Measurements from ENCODE around the gene UCP3.
A peak's percentile ranks its signal among the peaks of the same experiment; 100 is the strongest.

The UCP3 gene

DNA sequence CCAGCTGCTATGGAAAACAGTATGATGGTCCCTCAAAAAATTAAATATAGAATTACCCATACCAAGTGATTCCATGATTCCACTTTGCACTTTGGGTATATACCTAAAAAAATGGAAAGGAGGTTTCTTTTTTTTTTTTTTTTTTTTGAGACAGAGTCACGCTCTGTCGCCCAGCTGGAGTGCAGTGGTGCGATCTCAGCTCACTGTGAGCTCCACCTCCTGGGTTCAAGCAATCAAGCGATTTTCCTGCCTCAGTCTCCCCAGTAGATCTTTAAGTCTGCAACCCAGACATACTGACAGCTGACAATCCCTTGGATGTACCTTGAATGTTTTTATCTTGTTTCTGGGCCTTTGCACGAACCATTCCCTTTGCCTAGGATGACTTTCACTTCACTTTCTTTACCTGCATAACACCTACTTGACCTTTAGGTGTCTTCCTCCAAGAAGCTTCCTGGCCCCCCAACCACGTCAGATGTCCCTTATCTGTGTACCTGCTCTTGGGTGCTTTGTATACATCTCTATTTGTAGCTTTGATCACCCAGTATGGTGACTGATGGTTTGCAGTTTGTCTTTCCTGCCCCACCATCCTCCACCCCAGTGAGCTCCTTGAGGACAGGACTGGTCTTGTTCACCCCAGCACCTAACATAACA, 11.6 kb downstream of the UCP3 start:
- TF ChIP-seq, protein P1, sequence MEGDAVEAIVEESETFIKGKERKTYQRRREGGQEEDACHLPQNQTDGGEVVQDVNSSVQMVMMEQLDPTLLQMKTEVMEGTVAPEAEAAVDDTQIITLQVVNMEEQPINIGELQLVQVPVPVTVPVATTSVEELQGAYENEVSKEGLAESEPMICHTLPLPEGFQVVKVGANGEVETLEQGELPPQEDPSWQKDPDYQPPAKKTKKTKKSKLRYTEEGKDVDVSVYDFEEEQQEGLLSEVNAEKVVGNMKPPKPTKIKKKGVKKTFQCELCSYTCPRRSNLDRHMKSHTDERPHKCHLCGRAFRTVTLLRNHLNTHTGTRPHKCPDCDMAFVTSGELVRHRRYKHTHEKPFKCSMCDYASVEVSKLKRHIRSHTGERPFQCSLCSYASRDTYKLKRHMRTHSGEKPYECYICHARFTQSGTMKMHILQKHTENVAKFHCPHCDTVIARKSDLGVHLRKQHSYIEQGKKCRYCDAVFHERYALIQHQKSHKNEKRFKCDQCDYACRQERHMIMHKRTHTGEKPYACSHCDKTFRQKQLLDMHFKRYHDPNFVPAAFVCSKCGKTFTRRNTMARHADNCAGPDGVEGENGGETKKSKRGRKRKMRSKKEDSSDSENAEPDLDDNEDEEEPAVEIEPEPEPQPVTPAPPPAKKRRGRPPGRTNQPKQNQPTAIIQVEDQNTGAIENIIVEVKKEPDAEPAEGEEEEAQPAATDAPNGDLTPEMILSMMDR (IDR thresholded peaks at IDR 0.05) = no peak

DNA sequence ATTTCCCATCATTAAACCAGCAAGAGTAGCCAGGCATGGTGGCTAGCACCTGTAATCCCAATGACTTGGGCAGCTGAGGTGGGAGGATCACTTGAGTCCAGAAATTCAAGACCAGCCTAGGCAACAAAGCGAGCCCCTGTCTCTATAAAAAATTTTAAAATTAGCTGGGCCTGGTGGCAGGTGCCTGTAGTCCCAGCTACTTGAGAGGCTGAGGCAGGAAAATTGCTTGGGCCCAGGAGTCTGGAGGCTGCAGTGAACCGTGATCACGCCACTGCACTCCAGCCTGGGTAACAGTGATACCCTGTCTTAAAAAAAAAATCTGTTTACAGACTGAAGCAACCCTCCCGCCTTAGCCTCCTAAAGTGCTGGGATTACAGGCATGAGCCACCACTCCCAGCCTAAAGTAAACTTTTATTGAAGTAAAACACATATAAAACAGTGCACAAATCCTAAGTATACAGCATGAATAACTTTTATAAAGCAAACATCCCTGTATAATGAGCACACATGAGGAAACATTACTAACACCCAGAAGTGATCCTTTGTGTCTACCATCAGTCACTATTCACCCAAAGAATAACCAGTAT, 12.6 kb downstream of the UCP3 start:
- TF ChIP-seq, protein P1 (IDR thresholded peaks at IDR 0.05) = no peak

DNA sequence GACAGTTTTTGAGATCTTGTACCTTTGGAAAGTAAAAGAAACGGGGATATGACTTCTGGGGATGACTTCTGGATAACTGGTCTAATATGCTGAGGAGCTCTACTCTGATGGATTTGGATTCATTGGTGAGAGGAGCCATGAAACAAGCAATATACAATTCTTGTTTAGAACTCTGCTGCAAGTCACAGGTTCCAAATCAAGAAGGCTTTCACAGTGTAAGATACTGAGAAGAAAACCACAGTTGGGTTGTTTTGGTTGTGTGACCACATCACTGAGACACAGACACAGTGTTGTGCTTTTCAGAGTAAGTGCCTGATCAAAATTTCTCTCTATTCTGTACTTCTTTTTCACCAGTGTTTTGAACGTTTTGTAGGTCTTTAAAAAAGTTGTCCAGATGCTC, 13.2 kb downstream of the UCP3 start:
- TF ChIP-seq, protein P1 (IDR thresholded peaks at IDR 0.05) = no peak

DNA sequence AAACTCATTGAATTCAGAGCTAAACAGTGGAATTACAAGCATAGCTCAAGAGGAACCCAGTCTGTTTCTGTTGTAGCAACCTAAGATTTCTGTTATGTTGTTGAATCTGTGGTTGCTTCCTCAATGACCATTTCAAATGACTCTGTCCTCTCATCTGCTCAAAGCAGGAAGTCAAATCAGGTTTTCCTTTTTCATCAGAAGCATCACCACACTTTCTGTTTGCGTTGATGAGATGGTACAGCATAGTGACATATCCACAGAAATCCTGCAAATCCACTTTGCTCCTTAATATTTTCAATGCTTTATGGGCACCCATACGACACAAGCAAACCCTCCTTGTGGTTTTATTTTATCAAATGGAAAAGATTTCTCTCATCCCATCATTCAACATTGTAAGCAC, 13.6 kb downstream of the UCP3 start:
- TF ChIP-seq, protein P1 (IDR thresholded peaks at IDR 0.05) = no peak

DNA sequence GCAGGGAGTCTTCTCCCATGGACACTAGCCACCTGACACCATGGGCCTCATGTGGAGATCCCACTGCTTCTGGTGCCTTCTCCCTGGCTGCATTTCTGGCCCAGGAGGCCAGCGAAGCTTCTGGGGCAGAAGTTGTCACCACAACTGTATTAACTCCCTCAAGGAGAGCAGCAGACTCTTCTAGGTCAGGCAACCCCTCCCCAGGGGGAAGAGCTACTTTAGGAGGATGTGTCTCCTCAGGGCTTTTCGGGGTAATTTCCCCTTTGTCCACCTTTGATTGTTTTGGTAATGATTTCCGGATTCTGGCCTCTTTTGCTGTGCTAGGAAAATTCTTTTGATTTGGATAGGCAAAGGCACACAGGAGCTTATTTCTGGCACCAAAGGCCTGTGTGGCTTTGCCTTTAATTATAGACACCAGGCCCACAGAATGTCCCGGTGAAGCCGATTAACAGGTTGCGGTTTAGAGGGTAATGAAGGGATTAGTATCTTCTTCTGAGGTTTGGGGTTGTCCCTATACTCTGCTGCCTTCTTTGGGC, 17.3 kb downstream of the UCP3 start:
- TF ChIP-seq, protein P1 (IDR thresholded peaks at IDR 0.05) = no peak

DNA sequence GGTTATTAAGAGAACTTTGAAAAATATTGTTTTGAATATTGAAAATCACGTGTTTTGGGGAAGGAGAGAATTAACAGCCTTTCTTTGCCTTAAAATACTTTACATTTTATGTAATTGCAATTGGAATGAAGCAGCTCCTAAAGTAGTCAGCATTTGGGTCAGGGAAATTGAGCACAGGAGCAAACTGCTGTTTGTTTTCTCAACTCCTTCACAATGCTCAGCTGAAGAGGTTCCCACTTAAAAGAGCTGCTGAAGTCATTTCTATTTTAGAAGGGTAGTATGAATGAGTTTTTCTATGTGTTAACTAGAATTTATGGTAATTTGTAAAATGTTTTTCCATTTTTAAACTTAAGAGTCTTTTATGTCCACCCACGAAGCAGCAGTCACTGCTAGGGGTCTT, 18.2 kb downstream of the UCP3 start:
- TF ChIP-seq, protein P1 (IDR thresholded peaks at IDR 0.05) = no peak

DNA sequence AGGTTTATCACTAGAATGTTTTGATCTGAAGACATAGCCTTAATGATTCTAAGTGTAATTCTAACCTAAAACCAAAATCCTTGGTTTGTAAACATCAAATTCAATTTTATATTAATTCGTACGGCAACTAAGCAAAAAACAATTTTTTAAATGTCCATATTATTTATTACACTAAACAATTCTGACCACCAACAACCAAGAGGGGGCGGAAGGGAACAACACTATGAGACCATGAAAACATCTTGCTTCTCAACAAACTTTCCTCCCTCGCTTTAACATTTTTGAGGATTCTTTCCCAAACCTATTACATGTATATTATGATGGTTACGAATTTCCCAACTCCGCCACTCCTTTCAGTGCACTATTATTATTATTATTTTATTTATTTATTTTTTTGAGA, 19.7 kb downstream of the UCP3 start:
- TF ChIP-seq, protein P1 (IDR thresholded peaks at IDR 0.05) = peak; percentile 19; the same call in 1 of the 2 replicates

Measured in LNCAP (cell line).